ENCODE results near the gene TBCEL.

- no peak for TF ChIP-seq CTCF (conservative IDR thresholded peaks at IDR 0.05 in 1 of 2, IDR thresholded peaks at IDR 0.05 in 1 of 2; ENCODE audit: extremely low read depth in 1 of 2, insufficient read depth in 1 of 2, low read depth in 1 of 2, low read length in 2 of 2)
- no peak for TF ChIP-seq EZH2 (IDR thresholded peaks at IDR 0.05; ENCODE audit: borderline replicate concordance, low read length)
These were observed 87.2 kb downstream of the TBCEL start for GRCh38 chr11:121110871-121111724.
